A549 (cell line): Measurements from ENCODE around the gene OR2T10.
"Not testable (repeated sequence)": the region's sequence is repeated elsewhere in the genome, so short reads cannot be mapped to it uniquely, and the experiment has no call there.

Experiments
- BHLHE40 ChIP-seq: IDR thresholded peaks from 2 replicates; pipeline ENCODE4 v1.6.1; 2012; ENCODE audit warnings: low read depth, low read length, inconsistent platforms
- CTCF ChIP-seq: fragments of >200 bp; sonication (Bioruptor Twin); formaldehyde crosslinking; IDR thresholded peaks from 3 replicates; pipeline ENCODE4 v1.5.1; 2016
- FOSL2 ChIP-seq, 2 experiments: fragments of 450-650 bp in 1 of 2; fragments of >200 bp in 1 of 2; sonication (Bioruptor Twin) in 1 of 2; formaldehyde crosslinking; IDR thresholded peaks; 2 replicates each; pipeline versions ENCODE4 v1.5.0 to v1.6.1; 2016 to 2020; ENCODE audit warnings: mild to moderate bottlenecking in 1 of 2, moderate library complexity in 1 of 2
- HOXA7 ChIP-seq: fragments of 250-450 bp; sonication (Bioruptor Pico); IDR thresholded peaks from 2 replicates; pipeline ENCODE4 v1.5.0; 2020; ENCODE audit warnings: mild to moderate bottlenecking, moderate library complexity
- NR3C1 ChIP-seq: fragments of >200 bp; sonication (Bioruptor Twin); formaldehyde crosslinking; IDR thresholded peaks from 3 replicates; pipeline ENCODE4 v1.6.1; 2017
- POLR2A ChIP-seq: IDR thresholded peaks from 2 replicates; pipeline ENCODE4 v1.6.1; 2012; ENCODE audit warnings: mild to moderate bottlenecking, low read length
- RFX5 ChIP-seq: fragments of 450-650 bp; IDR thresholded peaks from 2 replicates; pipeline ENCODE4 v1.7.1; 2014; ENCODE audit warnings: antibody characterized with exemption, mild to moderate bottlenecking, moderate library complexity

- TF ChIP-seq RFX5; CTCF; HOXA7 (CRISPR knock-in tag); POLR2A; NR3C1; FOSL2 (IDR thresholded peaks at IDR 0.05); FOSL2 (CRISPR knock-in tag; IDR thresholded peaks at IDR 0.05); BHLHE40: not testable (repeated sequence)
Measured at GRCh38 chr1:248562672-248563071, 34.8 kb downstream of the OR2T10 start, which contains the start of gene OR2T29.
